HG03139 (cell line): ENCODE measurements around the gene PBX2.
"Not testable (repeated sequence)": the region's sequence is repeated elsewhere in the genome, so short reads cannot be mapped to it uniquely, and the experiment has no call there.

Source experiments
- ATAC-seq: cut with Tn5 transposase; IDR thresholded peaks from one replicate; pipeline ENCODE4 v1.9.1; 2021; ENCODE audit not compliant: unreplicated experiment

The PBX2 gene, protein sequence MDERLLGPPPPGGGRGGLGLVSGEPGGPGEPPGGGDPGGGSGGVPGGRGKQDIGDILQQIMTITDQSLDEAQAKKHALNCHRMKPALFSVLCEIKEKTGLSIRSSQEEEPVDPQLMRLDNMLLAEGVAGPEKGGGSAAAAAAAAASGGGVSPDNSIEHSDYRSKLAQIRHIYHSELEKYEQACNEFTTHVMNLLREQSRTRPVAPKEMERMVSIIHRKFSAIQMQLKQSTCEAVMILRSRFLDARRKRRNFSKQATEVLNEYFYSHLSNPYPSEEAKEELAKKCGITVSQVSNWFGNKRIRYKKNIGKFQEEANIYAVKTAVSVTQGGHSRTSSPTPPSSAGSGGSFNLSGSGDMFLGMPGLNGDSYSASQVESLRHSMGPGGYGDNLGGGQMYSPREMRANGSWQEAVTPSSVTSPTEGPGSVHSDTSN

GRCh38 chr6:32190054-32190851, at the start of gene PBX2:
PBX2 (minus strand) TSS chr6:32190202; CDS start chr6:32189915, 287 bp downstream.
- peak; percentile 57 for ATAC-seq

- no peak for ATAC-seq
Measured at GRCh38 chr6:32239462-32239861, 49.5 kb upstream of the PBX2 start.

DNA sequence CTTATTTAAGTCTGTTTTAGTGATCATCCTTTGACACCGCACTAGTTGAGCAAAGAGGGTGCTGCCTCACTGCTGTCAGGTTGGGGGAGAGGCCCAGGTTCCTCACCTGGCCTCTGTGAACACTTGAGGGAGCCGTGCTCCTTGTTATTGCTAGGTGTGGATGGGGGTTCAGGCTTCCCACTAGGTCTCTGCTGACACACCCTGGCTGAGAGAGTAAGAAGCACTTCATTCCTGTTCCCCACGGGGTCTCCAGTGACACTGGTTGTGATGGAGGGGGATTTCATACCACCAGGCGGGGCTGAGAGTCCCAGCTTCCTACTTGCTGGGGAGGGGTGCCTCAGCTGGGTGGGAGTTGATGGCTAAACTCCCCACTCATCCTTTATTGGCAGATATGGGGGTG, 44.9 kb upstream of the PBX2 start:
- no peak for ATAC-seq

GRCh38 chr6:32226434-32226833, 36.4 kb upstream of the PBX2 start:
- ATAC-seq = no peak

DNA sequence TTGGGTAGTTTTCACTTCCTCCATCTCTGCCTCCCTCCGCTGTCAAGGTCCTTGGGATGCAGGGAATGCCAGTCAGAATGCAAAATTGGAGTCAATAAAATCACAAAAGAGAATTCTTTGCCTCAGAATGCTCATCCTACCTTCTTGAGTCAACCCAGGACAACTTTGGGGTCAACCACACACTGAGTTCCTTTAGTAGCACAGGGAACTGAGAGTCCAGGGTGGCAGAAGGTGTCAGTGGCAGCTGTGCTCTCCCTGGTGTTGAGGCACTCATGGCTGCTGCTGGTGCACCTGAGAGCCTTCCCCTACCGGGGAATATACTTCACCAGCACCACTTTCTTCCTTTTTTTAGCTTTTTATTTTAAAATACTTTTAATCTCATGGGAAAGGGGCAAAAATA, 34.7 kb upstream of the PBX2 start:
- ATAC-seq = no peak

GRCh38 chr6:32223258-32224235, 33.5 kb upstream of the PBX2 start, which contains the start of gene NOTCH4:
NOTCH4 (minus strand) TSS chr6:32224067; CDS start chr6:32223928, 139 bp downstream.
- ATAC-seq = no peak

DNA sequence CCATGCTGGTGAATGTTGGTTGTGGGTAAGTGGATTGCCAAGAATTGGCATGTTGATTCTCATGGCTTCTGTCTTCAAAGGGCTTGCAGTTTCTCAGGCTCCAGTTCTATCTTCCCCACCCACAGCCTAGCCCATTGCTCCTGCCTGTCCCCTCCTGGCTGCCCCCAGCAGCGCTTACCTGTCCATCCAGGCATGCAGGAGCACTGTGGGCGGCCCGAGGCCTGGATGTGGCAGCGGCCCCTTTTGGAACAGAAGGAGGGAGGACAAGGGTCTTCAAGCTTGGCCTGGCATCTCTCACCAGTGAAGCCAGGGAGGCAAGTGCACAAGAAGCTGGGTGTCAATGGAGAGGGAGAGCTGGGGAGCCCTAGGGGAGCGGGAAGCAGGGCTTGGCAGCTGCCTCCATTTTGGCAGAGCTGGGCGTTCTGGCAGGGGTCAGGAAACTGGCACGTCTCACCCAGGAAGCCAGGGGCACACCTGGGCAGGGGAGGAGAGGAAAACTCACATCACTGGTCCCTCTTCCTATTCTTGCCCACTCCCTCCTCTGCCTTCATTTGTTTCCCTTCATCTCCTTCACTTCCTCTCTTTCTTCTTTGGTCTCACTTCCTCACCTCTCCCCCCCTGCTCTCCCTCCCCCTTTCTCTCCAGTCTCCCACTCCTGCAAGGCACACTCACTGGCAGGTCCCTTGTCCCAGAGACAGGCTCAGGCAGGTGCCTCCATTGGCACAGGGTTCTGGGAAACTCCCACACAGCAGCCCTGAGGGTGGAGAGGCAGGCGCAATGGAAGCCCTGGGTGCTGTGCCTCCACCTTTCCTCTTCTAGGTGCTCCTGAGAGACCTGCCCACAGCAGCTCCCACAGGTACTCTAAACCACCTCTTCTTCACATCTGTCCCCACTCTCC, 32.6 kb upstream of the PBX2 start:
- no peak for ATAC-seq

- ATAC-seq = no peak
Measured at GRCh38 chr6:32220021-32220420, 30.0 kb upstream of the PBX2 start.

GRCh38 chr6:32218167-32218566, 28.2 kb upstream of the PBX2 start:
- ATAC-seq = no peak

- ATAC-seq = no peak
Measured at GRCh38 chr6:32216998-32217397, 27.0 kb upstream of the PBX2 start.

GRCh38 chr6:32216285-32216684, 26.3 kb upstream of the PBX2 start:
- no peak for ATAC-seq

DNA sequence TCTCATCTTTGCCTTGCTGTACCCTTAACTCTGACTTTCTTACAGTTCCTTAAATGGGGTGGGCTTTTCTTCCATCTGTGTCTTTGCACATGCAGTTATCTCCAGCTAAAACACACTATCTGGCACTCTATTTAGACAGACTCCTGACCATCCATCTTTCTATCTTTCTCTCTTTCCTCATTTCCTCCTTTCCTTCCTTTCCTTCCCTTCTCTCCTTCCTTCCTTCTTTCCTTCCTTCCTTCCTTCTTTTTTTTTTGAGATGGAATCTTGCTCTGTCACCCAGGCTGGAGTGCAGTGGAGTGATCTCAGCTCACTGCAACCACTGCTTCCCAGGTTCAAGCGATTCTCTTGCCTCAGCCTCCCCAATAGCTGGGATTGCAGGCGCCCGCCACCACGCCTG, 25.6 kb upstream of the PBX2 start:
- no peak for ATAC-seq

- no peak for ATAC-seq
Measured at GRCh38 chr6:32214126-32214525, 24.1 kb upstream of the PBX2 start.

- no peak for ATAC-seq
Measured at GRCh38 chr6:32213649-32214048, 23.6 kb upstream of the PBX2 start.

GRCh38 chr6:32212076-32212760, 22.2 kb upstream of the PBX2 start:
- no peak for ATAC-seq

DNA sequence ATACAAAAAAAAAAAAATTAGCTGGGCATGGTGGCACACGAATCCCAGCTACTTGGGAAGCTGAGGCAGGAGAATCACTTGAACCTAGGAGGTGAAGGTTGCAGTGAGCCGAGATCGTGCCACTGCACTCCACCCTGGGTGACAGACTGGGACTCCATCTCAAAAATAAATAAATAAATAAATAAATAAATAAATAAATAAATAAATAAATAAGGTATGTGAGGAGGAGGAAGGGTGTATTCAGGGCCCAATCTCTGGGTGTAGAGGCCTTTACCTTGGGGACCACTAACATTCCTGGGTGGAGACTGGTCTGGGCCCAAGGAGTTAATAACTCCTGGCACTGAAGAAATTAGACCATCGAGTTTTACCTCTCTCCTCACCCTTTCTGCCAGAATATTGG, 21.4 kb upstream of the PBX2 start:
- not testable (repeated sequence) for ATAC-seq

DNA sequence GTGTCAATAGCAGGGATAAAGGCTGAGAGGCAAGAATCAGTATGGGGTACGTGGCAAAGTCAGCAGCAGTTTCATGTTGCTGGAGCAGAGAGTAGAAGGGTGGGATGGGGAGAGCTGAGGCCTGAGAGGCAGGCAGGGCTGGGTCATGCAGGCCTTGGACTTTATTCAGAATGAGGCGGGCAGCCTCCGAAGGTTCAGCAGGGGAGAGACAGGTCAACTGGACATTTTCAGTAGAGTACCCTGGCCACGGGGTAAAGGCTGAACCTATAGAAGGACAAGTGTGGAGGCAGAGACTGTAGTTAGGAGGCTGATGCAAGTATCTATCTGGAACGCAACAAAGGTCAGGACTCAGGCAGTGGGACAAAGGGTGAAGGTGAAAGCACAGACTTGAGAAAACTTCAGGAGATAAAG, 20.2 kb upstream of the PBX2 start:
- no peak for ATAC-seq

DNA sequence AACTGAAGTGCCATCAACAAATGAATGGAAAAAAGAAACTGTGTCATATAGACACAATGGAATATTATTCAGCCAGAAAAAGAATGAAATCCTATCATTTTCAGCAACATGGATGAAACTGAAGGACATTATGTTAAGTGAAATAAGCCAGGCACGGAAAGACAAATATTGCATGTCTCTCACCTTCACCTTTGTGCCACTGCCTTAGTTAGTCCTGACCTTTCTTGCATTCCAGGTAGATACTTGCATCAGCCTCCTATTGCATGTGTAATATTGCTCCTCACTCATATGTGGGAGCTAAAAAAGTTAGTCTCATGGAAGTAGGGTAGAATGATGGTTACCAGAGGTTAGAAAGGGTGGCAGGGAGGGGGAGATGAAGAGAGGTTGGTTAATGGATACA, 19.0 kb upstream of the PBX2 start:
- ATAC-seq = no peak

DNA sequence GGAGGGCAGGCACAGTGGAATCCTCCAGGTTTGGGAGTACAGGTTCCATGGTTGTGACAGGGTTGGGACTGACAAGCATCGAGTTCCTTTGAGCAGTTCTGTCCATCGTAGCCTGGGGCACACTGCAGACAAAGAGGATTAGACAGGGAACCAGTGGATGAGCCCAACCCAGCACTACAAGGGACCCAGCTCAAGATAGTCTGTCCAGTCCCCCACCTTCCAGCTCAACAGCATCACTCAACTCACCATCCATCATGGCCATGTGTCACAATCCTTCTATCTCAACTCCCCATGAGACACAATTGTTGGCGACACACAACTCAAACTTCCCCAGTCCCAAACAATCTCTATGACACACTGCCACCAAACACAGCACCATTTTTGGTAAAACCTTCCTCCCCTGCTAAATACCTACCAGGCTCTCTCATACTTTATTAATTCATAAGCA, 14.3 kb upstream of the PBX2 start:
- ATAC-seq = no peak
